A549 treated with Mapracorat at 1 μM for 4 hours (cell line): Measurements from ENCODE around the gene FAM83F. TPM values are rescaled to one million over a fixed set of nuclear protein-coding genes. Genes with fewer than 3 reads are reported as not detected.

Experiments
- total RNA-seq: library from RNA; stranded (reverse); fragments of 200-300 nt; extraction: Qiagen RNA extraction; gene quantifications from 5 replicates; pipeline ENCODE4 v1.2.3, GENCODE V29; 2022

Gene FAM83F
- total RNA-seq = not detected in 5 replicates

DNA sequence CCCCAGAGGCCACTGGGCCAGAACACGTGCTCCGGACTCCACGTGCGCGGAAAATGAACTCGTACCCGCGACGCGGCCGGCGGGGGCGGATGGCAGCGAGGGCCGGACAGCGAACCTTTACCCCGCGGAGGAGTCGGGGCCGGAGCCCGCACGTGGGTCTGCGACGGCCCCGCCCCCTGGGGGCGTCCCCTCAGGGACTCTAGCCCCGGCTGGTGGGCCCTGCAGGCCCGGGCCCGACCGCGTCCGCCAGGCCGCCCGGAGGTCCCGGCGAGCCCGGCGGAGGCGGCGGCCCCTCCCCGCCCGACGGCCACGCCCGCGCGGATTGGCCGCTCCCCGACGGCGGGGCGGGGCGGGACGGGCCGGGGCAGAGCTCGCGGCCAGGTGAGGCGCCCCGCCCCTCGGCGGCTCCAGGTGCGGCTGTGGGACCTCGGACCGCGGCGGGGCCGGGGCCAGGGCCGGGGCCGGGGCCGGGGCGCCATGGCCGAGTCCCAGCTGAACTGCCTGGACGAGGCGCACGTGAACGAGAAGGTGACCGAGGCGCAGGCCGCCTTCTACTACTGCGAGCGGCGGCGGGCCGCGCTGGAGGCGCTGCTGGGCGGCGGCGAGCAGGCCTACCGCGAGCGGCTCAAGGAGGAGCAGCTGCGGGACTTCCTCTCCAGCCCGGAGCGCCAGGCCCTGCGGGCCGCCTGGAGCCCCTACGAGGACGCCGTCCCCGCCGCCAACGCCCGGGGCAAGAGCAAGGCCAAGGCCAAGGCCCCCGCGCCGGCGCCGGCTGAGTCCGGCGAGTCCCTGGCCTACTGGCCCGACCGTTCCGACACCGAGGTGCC is at the start of gene FAM83F:
Gene FAM83F (plus strand): TSS at position 389 of the 827 bp plus-strand sequence. CDS start 89 bp downstream, at position 478.

DNA sequence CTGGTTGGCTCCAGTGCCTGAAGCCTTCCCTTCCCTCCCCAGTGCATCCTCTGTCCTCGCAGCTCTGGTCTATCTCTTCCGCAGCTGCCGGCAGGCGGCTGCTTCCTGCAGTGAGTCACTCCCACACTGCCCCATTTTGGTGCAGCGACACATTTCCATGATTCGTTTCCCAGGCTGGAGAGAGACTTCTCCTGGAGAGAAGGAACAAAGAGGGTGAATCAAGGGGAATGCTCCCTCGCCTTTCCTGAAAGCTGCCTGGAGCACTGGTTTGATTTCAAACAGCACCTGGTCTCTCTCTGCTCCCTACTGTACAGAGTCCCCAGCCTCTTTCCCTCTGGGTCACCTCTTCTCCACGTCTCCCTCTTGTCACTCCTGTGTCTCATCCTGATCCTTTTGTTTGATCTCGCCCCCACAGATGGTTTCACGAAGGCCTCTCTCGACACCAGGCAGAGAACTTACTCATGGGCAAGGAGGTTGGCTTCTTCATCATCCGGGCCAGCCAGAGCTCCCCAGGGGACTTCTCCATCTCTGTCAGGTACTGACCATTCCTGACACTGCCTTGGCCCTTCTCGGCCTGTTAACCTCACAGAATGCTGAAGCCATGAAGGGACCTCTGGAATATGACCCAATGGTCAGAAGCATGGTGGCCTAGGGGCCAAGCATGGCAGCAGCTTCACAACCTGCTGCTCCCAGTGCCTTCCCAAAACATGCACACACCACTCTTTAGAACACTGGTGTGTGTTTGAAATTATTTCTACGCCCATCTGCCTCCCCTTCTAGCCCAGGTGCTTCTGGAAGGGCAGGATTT is 34.9 kb upstream of the FAM83F start, which contains the start of gene TMA7B:
Gene TMA7B (plus strand): TSS at position 758 of the 808 bp plus-strand sequence. CDS start 3,978 bp downstream, outside the sequence.

Other genes starting within 250 kb of the FAM83F start
- gene ENTHD1, start 101.2 kb upstream of the FAM83F start, total RNA-seq = not detected in 5 replicates
- 0.10 TPM in 1 of 5 replicates, not detected in the others for gene GRAP2, start 93.9 kb upstream of the FAM83F start, total RNA-seq
- gene TMA7B, start 34.6 kb upstream of the FAM83F start, total RNA-seq = not detected in 5 replicates
- 4.2 to 5.8 TPM (median 5.2 TPM) in 5 replicates for gene TNRC6B, start 183.0 kb downstream of the FAM83F start, total RNA-seq